HTERT RPE-1 (cell line): ENCODE results near the gene SELENOH.

Source experiments
- in situ Hi-C: fragments of 300-500 bp; cut with MboI; formaldehyde crosslinking; loops from 4 replicates; pipeline ENCODE4 v1.14.3; 2020; ENCODE audit warnings: low sequenced_read_pairs

SELENOH gene

DNA sequence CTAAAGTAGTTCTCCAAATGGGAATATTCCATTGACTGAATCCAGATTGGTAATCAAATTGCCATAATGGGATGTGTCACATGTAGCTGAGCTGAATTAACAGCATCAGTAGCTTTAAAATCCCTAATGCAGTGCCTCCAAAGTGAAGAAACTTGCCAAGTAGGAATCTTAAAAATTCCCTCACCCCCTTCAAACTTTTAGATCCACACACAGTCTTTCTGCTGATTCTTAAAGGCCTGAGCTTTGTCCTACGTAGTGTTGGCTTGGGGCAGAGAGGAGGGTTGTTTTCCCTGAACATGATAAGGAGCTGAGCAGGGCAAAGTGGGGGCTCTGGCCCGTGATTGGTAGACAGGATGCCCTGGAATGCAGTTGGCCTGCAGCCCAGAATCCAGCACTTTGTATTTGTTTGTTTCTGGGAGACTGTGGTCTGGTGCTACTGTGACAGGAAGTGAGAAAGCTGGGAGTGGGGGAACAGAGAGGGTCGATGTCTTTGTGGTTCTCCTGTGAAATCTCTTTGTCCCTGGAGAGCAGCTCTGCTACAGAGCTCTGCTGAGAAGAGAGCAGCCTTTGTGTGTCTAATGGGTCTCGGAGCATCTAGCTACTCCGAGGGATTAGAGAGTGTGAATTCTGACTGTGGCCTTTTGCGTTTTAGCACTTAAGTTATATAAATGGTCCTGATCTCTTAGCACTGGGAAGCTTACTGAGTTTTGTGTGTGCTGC, 37.2 kb downstream of the SELENOH start:
- in situ Hi-C loops: no loop called here

DNA sequence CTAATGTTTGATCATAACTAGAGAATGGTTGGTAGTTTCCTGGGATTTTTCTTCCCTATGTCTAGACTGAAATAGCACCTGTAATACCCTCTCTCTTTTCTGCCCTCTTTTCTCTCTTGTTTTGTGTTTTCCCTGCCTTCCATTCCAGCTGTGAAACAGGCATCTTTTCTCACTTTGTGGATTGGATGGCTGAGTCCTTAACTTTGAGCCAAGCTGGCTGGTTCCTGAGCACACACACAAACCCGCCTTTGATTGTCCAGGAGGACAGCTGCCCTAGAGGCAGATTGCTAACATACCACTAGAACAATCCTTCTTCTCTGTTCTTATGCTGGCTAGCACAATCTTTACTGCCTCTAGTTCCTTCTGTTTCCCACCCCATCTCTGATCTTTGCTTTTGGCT, 38.0 kb downstream of the SELENOH start:
- in situ Hi-C loops: no loop called here

DNA sequence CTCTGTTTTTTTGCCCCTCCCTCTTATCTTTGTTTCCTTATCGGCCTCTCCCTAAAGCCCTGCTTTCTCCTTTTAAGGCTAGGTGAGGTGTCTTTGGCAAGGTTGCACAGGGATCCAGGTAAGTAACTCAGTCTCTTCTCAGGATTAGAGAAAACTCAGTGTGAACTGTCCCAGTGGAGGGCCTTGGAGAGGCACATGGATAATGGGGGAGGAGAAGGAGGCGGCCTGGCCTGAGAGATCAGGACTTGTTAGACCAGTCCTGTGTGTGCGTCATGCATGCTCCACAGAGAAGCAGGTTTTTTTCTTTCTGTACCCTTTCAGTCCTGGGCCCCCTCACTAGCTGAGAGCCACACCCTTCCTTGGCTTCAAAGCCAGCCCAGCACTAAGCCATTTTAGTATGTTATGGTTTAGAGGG, 40.2 kb downstream of the SELENOH start:
- in situ Hi-C loops: no loop called here

DNA sequence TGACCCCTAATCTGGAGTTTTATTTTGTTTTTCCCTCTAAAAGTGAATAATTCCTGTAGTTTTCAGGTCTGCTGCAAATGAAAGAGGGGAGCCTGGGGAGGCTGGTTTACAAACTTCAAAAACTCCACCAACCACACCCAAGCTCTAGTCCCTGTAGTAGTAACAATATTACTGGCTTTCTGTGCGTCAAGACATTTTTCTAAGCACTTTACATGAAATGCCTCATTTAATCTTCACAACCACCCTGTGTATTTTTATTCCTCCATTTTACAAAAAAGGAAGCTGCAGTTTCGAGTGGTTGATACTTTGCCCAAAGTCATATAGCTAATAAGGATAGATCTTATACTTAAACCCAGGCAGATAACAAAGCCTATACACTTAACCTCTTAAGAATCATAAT, 43.8 kb downstream of the SELENOH start:
- in situ Hi-C loops: no loop called here

DNA sequence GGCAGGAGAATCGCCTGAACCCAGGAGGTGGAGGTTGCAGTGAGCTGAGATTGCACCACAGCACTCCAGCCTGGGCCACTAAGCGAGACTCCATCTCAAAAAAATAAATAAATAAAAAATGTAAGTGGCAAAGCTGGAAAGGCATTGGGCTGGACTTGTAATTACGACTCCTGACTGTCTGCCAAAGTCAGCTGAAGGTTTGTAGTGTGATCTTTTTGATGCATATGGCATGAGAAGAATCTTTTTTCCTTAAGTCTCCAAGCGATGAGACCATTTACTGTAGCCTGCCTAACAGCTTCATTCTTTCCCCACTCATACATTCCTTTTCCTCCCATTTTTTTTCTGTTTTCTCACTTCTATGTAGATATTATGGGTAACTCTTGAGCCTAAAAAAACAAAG, 45.1 kb downstream of the SELENOH start:
- in situ Hi-C loops: no loop called here

DNA sequence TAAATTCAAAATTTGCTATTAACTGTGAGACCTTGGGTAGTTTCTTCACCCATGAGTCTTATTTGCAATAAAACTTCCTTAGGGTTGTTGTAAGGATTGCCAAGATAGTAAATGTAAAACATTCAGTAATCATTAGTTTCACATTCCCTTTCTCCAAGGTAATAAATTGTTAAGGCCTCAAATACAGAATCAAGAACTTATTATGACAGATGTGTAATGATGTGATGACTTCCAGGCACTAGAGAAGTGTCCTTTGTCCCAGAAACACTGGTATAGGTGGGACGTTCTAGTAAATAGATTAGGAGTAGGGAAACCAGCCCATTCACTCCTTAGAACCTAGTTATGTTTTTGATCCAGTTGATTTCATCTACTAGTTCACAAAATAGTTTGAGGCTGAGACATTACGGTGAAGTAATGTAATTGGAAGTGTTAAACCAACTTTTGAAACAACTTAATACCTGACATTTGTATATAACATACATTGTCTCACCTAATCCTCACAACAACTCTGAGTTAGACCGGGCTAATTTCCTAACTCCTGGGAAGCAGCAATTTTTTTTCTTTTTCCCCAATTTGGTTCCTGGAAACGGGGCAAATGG, 45.8 kb downstream of the SELENOH start:
- in situ Hi-C loops: no loop called here

DNA sequence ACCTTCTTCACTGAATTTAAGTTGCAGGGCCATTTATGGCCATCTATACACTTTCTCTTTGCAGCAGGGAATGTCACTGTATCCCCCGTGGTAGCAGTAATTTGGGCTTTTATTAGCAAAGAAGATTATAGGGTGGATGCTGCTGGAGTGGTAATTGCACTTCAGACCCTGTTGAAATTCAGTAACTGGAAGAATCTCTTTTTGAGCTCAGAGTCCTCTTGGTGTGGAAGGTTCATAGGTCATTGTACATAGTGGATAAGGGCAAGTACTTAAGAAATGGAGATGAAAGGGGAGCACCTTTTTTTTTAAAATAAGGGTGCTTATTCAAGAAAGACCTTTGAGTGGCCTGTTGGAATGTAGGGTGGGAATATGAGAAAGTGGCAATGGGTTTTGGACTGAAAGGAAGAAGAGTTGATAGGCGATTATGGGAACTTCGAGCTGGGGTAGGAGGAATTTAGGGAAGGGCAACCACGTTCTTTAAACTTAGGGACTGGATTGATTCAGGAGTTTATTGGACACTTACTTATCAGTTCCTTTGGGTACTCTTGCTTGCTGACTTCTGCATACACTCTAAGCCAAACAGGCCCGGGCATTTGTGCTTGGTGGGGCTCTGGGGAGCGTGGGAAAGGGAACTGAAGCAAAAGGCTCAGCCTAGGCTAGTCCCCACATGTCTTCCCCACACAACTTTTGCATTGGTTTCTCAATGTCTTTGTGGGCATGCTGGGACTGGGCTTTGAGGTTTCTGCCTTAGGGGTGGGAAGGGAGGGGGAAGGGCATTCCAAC, 46.8 kb downstream of the SELENOH start:
- in situ Hi-C loops: no loop called here

DNA sequence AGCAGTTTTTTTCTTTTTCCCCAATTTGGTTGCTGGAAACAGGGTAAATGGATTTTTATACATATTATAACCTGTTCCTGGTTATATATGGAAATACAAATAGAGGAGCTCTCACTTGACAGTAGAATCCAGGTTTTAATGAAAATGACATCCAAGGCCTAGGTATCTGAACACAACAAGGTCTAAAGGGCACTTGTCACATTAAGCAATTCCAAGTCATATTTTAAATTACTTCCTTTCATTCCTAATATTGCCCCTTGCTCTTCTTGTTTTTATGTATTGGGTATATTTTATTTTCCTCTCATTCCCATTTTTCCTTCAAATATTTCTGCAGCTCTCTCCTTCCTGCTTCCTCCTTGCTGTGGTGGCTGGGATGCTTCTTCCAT, 47.4 kb downstream of the SELENOH start:
- in situ Hi-C loops: no loop called here

DNA sequence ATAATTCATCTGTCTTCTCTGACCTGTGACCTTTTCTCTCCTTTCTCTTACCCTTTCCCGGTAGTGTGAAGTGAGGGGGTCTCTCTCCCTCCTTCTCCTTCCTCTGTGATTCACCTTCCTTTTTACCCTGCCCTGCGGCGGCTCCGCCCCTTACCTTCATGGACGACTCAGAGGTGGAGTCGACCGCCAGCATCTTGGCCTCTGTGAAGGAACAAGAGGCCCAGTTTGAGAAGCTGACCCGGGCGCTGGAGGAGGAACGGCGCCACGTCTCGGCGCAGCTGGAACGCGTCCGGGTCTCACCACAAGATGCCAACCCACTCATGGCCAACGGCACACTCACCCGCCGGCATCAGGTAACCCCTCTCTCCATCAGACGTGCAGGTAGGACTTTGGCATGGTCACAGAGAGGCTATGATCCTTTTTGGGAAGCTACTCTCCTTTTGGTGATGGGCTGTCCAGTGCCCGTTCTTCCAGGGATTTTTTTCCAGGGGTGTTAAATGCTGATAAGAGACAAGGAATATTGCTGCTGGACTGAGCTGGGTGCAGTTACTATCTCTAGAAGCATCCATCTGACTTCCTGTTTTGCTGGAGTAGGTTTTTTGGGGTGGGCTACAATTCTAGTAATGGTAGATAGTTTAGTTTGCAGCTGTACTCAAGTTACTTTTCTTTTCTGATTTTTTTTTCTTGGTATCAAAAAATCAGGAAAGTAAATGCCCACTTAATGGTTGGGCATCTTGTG, 50.2 kb downstream of the SELENOH start:
- in situ Hi-C loops: no loop called here

DNA sequence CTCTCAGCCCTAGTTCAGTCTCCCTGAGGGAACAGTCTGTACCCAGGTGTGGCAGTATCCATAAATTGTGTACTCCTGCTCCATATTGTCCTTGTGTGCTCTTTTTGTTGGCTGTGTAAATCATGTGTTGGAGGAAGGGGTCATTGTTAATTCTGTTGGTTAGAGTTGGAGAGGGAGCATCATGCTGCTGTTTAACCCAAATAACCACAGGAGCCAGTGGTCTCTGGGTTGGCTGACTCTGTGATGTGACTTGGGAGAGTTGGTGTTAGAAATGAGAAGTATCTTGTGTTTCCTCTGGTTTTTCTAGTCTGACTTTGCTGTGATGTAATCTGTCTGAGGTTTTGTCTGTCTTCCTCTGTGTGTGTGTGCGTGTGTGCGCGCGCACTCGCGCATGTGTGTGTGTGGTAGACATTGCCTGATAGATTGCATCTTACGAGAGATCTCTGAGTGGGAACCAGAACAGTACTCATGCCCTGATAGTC, 50.8 kb downstream of the SELENOH start:
- in situ Hi-C loops: no loop called here

DNA sequence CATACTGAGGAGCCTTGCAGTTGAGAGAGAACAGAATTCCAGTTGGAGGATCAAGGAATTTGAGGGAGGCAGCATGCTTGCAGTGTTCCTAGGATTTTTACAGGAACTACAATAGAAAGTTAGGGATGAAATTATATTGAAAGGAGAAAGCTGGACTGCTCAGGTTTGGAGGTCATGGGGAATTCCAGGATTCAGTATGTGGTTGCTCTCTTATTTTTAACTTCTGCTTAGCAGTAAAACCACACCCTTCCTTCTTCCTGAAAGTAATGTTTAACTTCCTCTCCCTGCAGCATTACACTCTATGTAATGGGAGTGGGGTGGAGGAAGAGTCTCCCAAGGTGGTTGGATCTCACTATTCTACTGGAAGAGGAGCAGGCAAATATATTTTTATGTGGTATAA, 51.6 kb downstream of the SELENOH start:
- in situ Hi-C loops: no loop called here
